ENCODE measurements around the gene BPIFB6.

Gene BPIFB6

DNA sequence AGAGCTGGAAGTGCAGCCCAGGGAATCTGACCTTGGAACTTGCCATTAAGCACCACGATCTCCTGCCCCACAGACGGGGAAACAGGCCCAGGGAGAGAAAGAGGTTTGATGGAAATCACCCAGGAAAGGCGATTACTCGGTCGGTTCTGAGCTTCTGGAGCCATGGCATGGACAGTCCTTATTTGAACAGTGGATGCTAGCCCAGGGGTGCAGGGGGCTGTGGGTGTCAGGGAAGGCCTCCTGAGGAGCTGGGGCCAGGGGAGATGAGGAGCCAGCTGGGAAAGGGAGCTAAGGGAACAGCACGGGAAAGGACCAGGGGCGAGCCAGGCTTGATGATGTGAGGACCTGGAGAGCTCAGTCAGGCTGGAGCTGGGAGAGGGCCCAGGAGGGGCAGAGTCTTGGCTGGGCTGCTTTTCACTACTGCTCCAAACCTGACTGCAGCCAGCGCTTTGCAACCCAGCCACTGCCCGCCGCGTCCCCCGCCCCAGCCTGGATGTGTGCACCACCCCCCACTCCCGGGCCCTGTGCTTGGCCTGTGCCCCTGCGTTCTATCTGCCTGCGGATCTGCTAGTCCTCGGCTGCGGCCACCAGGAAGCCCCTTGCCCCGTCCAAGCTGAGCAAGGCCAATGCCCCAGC, 45.0 kb upstream of the BPIFB6 start:
- H3K4me3 ChIP-seq (ENCODE audit: insufficient read length, low read depth), result no peak overlapping the region
- TF ChIP-seq ZNF274 (IDR thresholded peaks at IDR 0.05; ENCODE audit: low read depth, low read length), result no peak
- TF ChIP-seq YY1 (IDR thresholded peaks at IDR 0.05; ENCODE audit: insufficient read depth, insufficient read length), result no peak
- TF ChIP-seq SUZ12 (IDR thresholded peaks at IDR 0.05; ENCODE audit: extremely low read depth, insufficient read depth, insufficient read length), result no peak
- H3K36me3 ChIP-seq (ENCODE audit: insufficient read depth, insufficient read length, low read length), result no peaks in the 10 kb centered on the region
- peaks cover 6% of the 10 kb centered on the region for H3K4me1 ChIP-seq (ENCODE audit: insufficient read depth, insufficient read length)
- DNase-seq (ENCODE audit: low read depth, low spot score), result no peak
- no peaks in the 10 kb centered on the region for H3K9me3 ChIP-seq (ENCODE audit: insufficient read depth, low read length)
- no peak overlapping the region for H3K9ac ChIP-seq (ENCODE audit: insufficient read length, low read depth)
- H3K27me3 ChIP-seq (ENCODE audit: insufficient read depth, insufficient read length), result no peaks in the 10 kb centered on the region

DNA sequence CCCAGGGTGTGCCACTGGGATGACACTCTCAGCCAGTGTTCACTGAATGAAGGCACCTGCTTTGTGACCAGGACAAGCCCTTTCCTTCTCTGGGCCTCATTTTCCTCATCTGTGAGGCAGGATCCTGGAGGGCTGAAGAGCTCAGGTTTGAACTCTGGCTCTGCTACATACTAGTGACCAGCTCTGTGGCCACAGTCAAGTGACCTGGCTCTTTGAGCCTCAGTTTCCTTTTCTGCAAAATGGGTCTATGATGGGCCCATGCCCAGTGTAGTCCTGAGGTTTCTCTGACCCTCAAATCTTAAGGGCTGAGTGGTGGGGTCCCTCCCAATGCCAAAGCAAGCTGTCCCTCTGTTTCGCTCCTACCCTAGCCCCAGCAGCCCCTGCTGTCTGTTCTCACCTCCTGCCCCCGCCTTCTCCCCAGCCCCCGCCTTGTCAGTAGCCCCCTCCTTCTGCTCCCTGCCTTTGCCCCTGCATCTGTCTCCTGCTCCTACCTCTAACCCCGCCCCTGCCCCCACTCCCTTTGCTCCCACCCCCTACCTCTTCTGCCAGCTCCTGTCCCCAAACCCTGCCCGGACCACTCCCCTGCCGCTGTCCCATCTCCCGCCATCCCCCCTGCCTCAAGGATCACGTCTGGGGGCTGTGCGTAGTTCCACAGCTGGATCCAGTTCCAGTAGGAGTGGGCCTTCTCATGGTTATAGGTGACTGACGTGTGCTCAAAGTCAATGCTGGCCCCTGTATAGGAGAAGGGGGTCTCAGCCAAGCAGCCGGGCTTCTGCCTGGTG, 44.2 kb upstream of the BPIFB6 start:
- Histone ChIP-seq H3K4me3 (ENCODE audit: insufficient read length, low read depth) (no peak overlapping the region), H3K27me3 (ENCODE audit: insufficient read depth, insufficient read length) (no peaks in the 10 kb centered on the region), H3K9me3 (ENCODE audit: insufficient read depth, low read length) (no peaks in the 10 kb centered on the region), H3K36me3 (ENCODE audit: insufficient read depth, insufficient read length, low read length) (no peaks in the 10 kb centered on the region), H3K4me1 (ENCODE audit: insufficient read depth, insufficient read length) (peaks cover 6% of the 10 kb centered on the region), H3K9ac (ENCODE audit: insufficient read length, low read depth) (no peak overlapping the region)
- DNase-seq (ENCODE audit: low read depth, low spot score), result no peak
- TF ChIP-seq YY1 (IDR thresholded peaks at IDR 0.05; ENCODE audit: insufficient read depth, insufficient read length) (no peak), SUZ12 (IDR thresholded peaks at IDR 0.05; ENCODE audit: extremely low read depth, insufficient read depth, insufficient read length) (no peak), ZNF274 (IDR thresholded peaks at IDR 0.05; ENCODE audit: low read depth, low read length) (no peak)

GRCh38 chr20:32988008-32988407, 43.4 kb upstream of the BPIFB6 start:
- no peak for DNase-seq (ENCODE audit: low read depth, low spot score)
- no peaks in the 10 kb centered on the region for H3K9me3 ChIP-seq (ENCODE audit: insufficient read depth, low read length)
- H3K27me3 ChIP-seq (ENCODE audit: insufficient read depth, insufficient read length), result no peaks in the 10 kb centered on the region
- TF ChIP-seq YY1 (IDR thresholded peaks at IDR 0.05; ENCODE audit: insufficient read depth, insufficient read length), result no peak
- TF ChIP-seq ZNF274 (IDR thresholded peaks at IDR 0.05; ENCODE audit: low read depth, low read length), result no peak
- no peak for TF ChIP-seq SUZ12 (IDR thresholded peaks at IDR 0.05; ENCODE audit: extremely low read depth, insufficient read depth, insufficient read length)
- H3K9ac ChIP-seq (ENCODE audit: insufficient read length, low read depth), result no peak overlapping the region
- H3K4me3 ChIP-seq (ENCODE audit: insufficient read length, low read depth), result no peak overlapping the region
- no peaks in the 10 kb centered on the region for H3K36me3 ChIP-seq (ENCODE audit: insufficient read depth, insufficient read length, low read length)
- peaks cover 6% of the 10 kb centered on the region for H3K4me1 ChIP-seq (ENCODE audit: insufficient read depth, insufficient read length)

DNA sequence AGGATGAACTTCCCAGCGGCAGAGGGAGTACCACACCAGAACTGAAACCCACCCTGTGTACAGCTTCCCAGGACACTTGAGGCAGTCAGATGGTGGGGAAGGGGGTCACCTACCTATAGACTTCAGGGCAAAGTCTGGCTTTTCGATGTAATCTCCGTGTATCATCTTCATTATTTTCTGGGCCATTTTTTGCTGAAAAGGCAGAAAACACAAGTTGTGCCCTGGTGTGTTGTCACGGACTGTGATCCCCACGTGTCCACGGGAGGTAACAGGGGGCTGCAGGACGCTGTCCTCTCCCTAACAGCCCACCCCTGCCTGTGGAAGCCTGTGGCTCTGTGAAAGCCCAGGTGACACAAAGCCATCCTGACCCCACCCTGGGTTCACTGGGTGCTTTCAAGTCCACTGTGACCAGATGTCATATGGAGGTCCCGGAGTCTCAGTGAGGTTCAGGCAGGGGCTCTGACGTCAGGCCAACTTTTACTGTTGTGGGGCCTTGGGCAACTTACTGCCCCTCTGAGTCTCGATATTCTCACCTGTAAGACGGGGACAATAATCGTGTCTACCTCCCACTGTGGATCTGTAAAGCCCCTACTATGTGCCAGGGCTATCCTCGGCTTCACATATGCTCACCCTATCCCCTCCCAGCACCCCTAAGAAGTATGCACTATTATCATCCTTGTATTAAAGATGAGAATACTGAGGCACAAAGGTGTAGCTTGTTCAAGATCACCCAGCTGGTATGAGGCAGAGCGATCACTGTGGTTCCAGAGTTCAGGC, 41.8 kb upstream of the BPIFB6 start:
- 0 out of 2 replicates have a peak, but pooled peaks cover 2% of the 10 kb centered on the region for H3K9me3 ChIP-seq (ENCODE audit: insufficient read depth, low read length)
- peaks cover 6% of the 10 kb centered on the region for H3K4me1 ChIP-seq (ENCODE audit: insufficient read depth, insufficient read length)
- no peaks in the 10 kb centered on the region for H3K27me3 ChIP-seq (ENCODE audit: insufficient read depth, insufficient read length)
- no peak for DNase-seq (ENCODE audit: low read depth, low spot score)
- no peaks in the 10 kb centered on the region for H3K36me3 ChIP-seq (ENCODE audit: insufficient read depth, insufficient read length, low read length)
- TF ChIP-seq ZNF274 (IDR thresholded peaks at IDR 0.05; ENCODE audit: low read depth, low read length) (no peak), YY1 (IDR thresholded peaks at IDR 0.05; ENCODE audit: insufficient read depth, insufficient read length) (no peak), SUZ12 (IDR thresholded peaks at IDR 0.05; ENCODE audit: extremely low read depth, insufficient read depth, insufficient read length) (no peak)
- no peak overlapping the region for H3K9ac ChIP-seq (ENCODE audit: insufficient read length, low read depth)
- H3K4me3 ChIP-seq (ENCODE audit: insufficient read length, low read depth), result no peak overlapping the region

- Histone ChIP-seq H3K9me3 (ENCODE audit: insufficient read depth, low read length) (peaks cover 10% of the 10 kb centered on the region; the same call in 1 of the 2 replicates), H3K27me3 (ENCODE audit: insufficient read depth, insufficient read length) (no peaks in the 10 kb centered on the region), H3K9ac (ENCODE audit: insufficient read length, low read depth) (no peak overlapping the region), H3K4me1 (ENCODE audit: insufficient read depth, insufficient read length) (peaks cover 6% of the 10 kb centered on the region), H3K4me3 (ENCODE audit: insufficient read length, low read depth) (no peak overlapping the region), H3K36me3 (ENCODE audit: insufficient read depth, insufficient read length, low read length) (no peaks in the 10 kb centered on the region)
- TF ChIP-seq ZNF274 (IDR thresholded peaks at IDR 0.05; ENCODE audit: low read depth, low read length) (no peak), SUZ12 (IDR thresholded peaks at IDR 0.05; ENCODE audit: extremely low read depth, insufficient read depth, insufficient read length) (no peak), YY1 (IDR thresholded peaks at IDR 0.05; ENCODE audit: insufficient read depth, insufficient read length) (no peak)
- no peak for DNase-seq (ENCODE audit: low read depth, low spot score)
Observed at GRCh38 chr20:32990426-32990825, 41.0 kb upstream of the BPIFB6 start.

DNA sequence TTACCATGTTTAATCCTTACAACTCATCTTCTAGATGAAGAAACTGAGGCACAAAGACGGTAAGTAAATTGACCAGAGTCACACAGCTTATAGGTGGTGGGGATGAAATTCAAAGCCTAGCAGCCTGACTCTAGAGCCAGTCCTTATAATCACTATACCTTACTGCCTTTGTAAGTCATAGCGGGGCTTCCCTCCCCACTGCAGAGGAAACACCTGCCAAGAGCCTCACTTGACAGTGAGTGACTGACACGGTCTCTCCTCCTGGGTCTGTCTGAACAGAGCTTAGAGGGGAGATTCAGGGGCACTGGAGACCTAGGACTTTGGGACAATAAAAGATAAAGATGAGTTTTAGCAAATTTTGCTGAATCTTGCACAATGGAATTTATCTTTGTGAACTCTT, 40.1 kb upstream of the BPIFB6 start:
- no peak for DNase-seq (ENCODE audit: low read depth, low spot score)
- Histone ChIP-seq H3K9me3 (ENCODE audit: insufficient read depth, low read length) (peaks cover 14% of the 10 kb centered on the region; the same call in 1 of the 2 replicates), H3K27me3 (ENCODE audit: insufficient read depth, insufficient read length) (no peaks in the 10 kb centered on the region), H3K9ac (ENCODE audit: insufficient read length, low read depth) (no peak overlapping the region), H3K4me1 (ENCODE audit: insufficient read depth, insufficient read length) (peaks cover 2% of the 10 kb centered on the region), H3K4me3 (ENCODE audit: insufficient read length, low read depth) (no peak overlapping the region), H3K36me3 (ENCODE audit: insufficient read depth, insufficient read length, low read length) (no peaks in the 10 kb centered on the region)
- no peak for TF ChIP-seq SUZ12 (IDR thresholded peaks at IDR 0.05; ENCODE audit: extremely low read depth, insufficient read depth, insufficient read length)
- no peak for TF ChIP-seq YY1 (IDR thresholded peaks at IDR 0.05; ENCODE audit: insufficient read depth, insufficient read length)
- TF ChIP-seq ZNF274 (IDR thresholded peaks at IDR 0.05; ENCODE audit: low read depth, low read length), result no peak

Measured in NT2/D1 (cell line).